CD14-positive monocyte (primary cell): ENCODE measurements around the gene RLF. TPM values are rescaled to one million over a fixed set of nuclear protein-coding genes. Genes with fewer than 3 reads are reported as not detected.

Experiments
- DNase-seq, 3 donors: peaks; one replicate each; pipeline ENCODE4 v3.0.0-alpha.2; 2011 to 2022
- H2AFZ ChIP-seq: 2 replicates; pipeline ENCODE4 v1.6.0; 2012; ENCODE audit warnings: mild to moderate bottlenecking, low read depth, low read length, inconsistent platforms; ENCODE audit not compliant: insufficient read depth, poor library complexity, severe bottlenecking
- H3K27ac ChIP-seq, 2 donors: 1 replicate in 1 of 2; 2 replicates in 1 of 2; pipeline ENCODE4 v1.5.1; 2012 to 2013; ENCODE audit warnings: low read length in 2 of 2, control low read depth in 1 of 2, inconsistent platforms in 1 of 2, low read depth in 1 of 2, mild to moderate bottlenecking in 1 of 2
- H3K27me3 ChIP-seq, 2 donors: one replicate each; pipeline versions ENCODE4 v1.6.0 to v1.6.1; 2011 to 2013; ENCODE audit warnings: low read length in 2 of 2; ENCODE audit not compliant: control insufficient read depth in 2 of 2, insufficient read depth in 2 of 2
- H3K36me3 ChIP-seq, 2 donors: replicated peaks in 1 of 2; 1 replicate in 1 of 2; 2 replicates in 1 of 2; pipeline versions ENCODE4 v1.5.1 to v1.6.1; 2012 to 2013; ENCODE audit warnings: low read length in 2 of 2, control low read depth in 1 of 2, inconsistent platforms in 1 of 2, mild to moderate bottlenecking in 1 of 2; ENCODE audit not compliant: insufficient read depth in 2 of 2, control insufficient read depth in 1 of 2
- H3K4me1 ChIP-seq, 2 donors: 1 replicate in 1 of 2; 2 replicates in 1 of 2; pipeline versions ENCODE4 v1.5.1 to v1.6.1; 2012 to 2013; ENCODE audit warnings: low read length in 2 of 2, control low read depth in 1 of 2, inconsistent platforms in 1 of 2, mild to moderate bottlenecking in 1 of 2, moderate library complexity in 1 of 2; ENCODE audit not compliant: insufficient read depth in 2 of 2, control insufficient read depth in 1 of 2
- H3K4me2 ChIP-seq: replicated peaks from 2 replicates; pipeline ENCODE3; 2012; ENCODE audit warnings: low read length, moderate library complexity, mild to moderate bottlenecking; ENCODE audit not compliant: poor library complexity, severe bottlenecking; ENCODE audit errors: extremely low read depth
- H3K4me3 ChIP-seq, 3 experiments: fragments of 200-600 bp in 1 of 3; sonication (generic) in 1 of 3; replicated peaks in 1 of 3; 1 replicate in 2 of 3; 2 replicates in 1 of 3; pipeline ENCODE4 v1.5.1; 2011 to 2013; ENCODE audit warnings: low read length in 3 of 3, mild to moderate bottlenecking in 3 of 3, control low read depth in 2 of 3, low read depth in 2 of 3, inconsistent platforms in 1 of 3, moderate library complexity in 1 of 3
- H3K79me2 ChIP-seq: 2 replicates; pipeline ENCODE4 v1.6.0; 2012; ENCODE audit warnings: mild to moderate bottlenecking, control low read depth, inconsistent platforms, low read length, moderate library complexity; ENCODE audit not compliant: insufficient read depth
- H3K9ac ChIP-seq: 2 replicates; pipeline ENCODE4 v1.6.0; 2017; ENCODE audit warnings: low read length, mild to moderate bottlenecking; ENCODE audit not compliant: insufficient read depth, poor library complexity, severe bottlenecking
- H3K9me3 ChIP-seq, 2 donors: replicated peaks in 1 of 2; 1 replicate in 1 of 2; 2 replicates in 1 of 2; pipeline versions ENCODE4 v1.5.1 to v1.6.1; 2012 to 2013; ENCODE audit warnings: low read length in 2 of 2, control low read depth in 1 of 2; ENCODE audit not compliant: control insufficient read depth in 1 of 2, insufficient read depth in 1 of 2
- H4K20me1 ChIP-seq: 2 replicates; pipeline ENCODE4 v1.6.0; 2012; ENCODE audit warnings: mild to moderate bottlenecking, low read length, control low read depth, moderate library complexity; ENCODE audit not compliant: insufficient read depth
- H3K27ac Mint-ChIP-seq, 7 donors: one replicate each; pipeline ENCODE4 v1.8.0; 2020; ENCODE audit warnings: mild to moderate bottlenecking in 7 of 7, mixed read lengths in 7 of 7, moderate library complexity in 6 of 7, inconsistent platforms in 2 of 7
- H3K27me3 Mint-ChIP-seq, 3 donors: one replicate each; pipeline ENCODE4 v1.8.0; 2021 to 2022; ENCODE audit warnings: low read depth in 3 of 3, mild to moderate bottlenecking in 3 of 3, mixed read lengths in 3 of 3, moderate library complexity in 3 of 3, inconsistent platforms in 1 of 3
- H3K36me3 Mint-ChIP-seq, 2 donors: one replicate each; pipeline ENCODE4 v1.8.0; 2020; ENCODE audit warnings: mixed read lengths in 2 of 2, inconsistent platforms in 1 of 2, mild to moderate bottlenecking in 1 of 2
- H3K4me1 Mint-ChIP-seq: one replicate; pipeline ENCODE4 v1.8.0; 2020; ENCODE audit warnings: mild to moderate bottlenecking, mixed read lengths
- H3K4me3 Mint-ChIP-seq, 2 donors: one replicate each; pipeline ENCODE4 v1.8.0; 2020; ENCODE audit warnings: mild to moderate bottlenecking in 2 of 2, mixed read lengths in 2 of 2, moderate library complexity in 1 of 2
- H3K9me3 Mint-ChIP-seq, 7 donors: one replicate each; pipeline ENCODE4 v1.8.0; 2020 to 2022; ENCODE audit warnings: mixed read lengths in 7 of 7, mild to moderate bottlenecking in 6 of 7, moderate library complexity in 6 of 7, inconsistent platforms in 2 of 7
- CTCF ChIP-seq: fragments of 200-600 bp; IDR thresholded peaks from one replicate; pipeline ENCODE4 v1.8.0; 2022; ENCODE audit warnings: antibody characterized with exemption, mild to moderate bottlenecking
- WGBS: methylation state at CpG from one replicate; pipeline ENCODE4 v1.1.5; 2013; ENCODE audit warnings: missing lambda C conversion rate; ENCODE audit not compliant: insufficient coverage; 5-methylcytosine and 5-hydroxymethylcytosine counted together
- intact Hi-C, 2 donors: fragments of 100-400 bp; cut with micrococcal nuclease; formaldehyde crosslinking; loops; one replicate each; pipeline versions ENCODE4 v1.15.0 to v1.15.1; 2023
- polyA plus RNA-seq, 3 donors: library from polyadenylated mRNA; depleted of rRNA in 1 of 3; unstranded in 2 of 3; stranded (reverse) in 1 of 3; fragments of 300-500 nt in 2 of 3; fragments of >200 nt in 1 of 3; fragmentation: Illumina TruSeq in 2 of 3; gene quantifications; 1 replicate in 2 of 3; 2 replicates in 1 of 3; pipeline ENCODE4 v1.2.3, GENCODE V29; 2012 to 2021

The RLF gene
- polyA plus RNA-seq, 3 donors, result 3.0 to 9.2 (median 6.2) TPM

- Mint-ChIP-seq H3K9me3 (no peaks in the 10 kb centered on the region), H3K4me3 (no peak overlapping the region), H3K4me1 (peaks cover 12% of the 10 kb centered on the region), H3K27me3 (peaks cover 0 to 5% (median 0%) of the 10 kb centered on the region in 3 donors), H3K36me3 (no peaks in the 10 kb centered on the region), H3K27ac (no peak overlapping the region)
- Histone ChIP-seq H3K27me3 (no peaks in the 10 kb centered on the region), H3K27ac (peak overlapping the region; percentile 91 to 96), H3K9me3 (no peaks in the 10 kb centered on the region), H3K36me3 (no peaks in the 10 kb centered on the region), H3K79me2 (peaks cover 46% of the 10 kb centered on the region), H3K4me3 (peak overlapping the region; percentile 64 to 94 (median 93)), H3K4me2 (peak overlapping the region; percentile 70), H4K20me1 (peaks cover 38% of the 10 kb centered on the region), H2AFZ (peak overlapping the region; percentile 84), H3K4me1 (peaks cover 25 to 36% of the 10 kb centered on the region in 2 donors), H3K9ac (peak overlapping the region; percentile 99)
- no peak for DNase-seq
- no peak for TF ChIP-seq CTCF
- intact Hi-C loops, result loop anchor here (5.0 kb wide), 2 partner anchors 82 to 97 kb away; partner anchors contain the start of gene ZMPSTE24 (in 2 of the 2)
- WGBS, result 29% methylated on average over 6 of the region's 7 CpGs
Measured at GRCh38 chr1:40160806-40161124, 422 bp upstream of the RLF start.

GRCh38 chr1:40161888-40162397 is 756 bp downstream of the RLF start:
- no peaks in the 10 kb centered on the region for H3K9me3 Mint-ChIP-seq
- no peaks in the 10 kb centered on the region for H3K36me3 Mint-ChIP-seq
- no peak overlapping the region for H3K27ac Mint-ChIP-seq

More at GRCh38 chr1:40161888-40162397, 756 bp downstream of the RLF start:
- TF ChIP-seq CTCF, result peak; percentile 21
- Histone ChIP-seq H3K4me1 (peaks cover 21 to 28% of the 10 kb centered on the region in 2 donors), H3K4me3 (peak overlapping the region; percentile 64 to 94 (median 93)), H3K9me3 (no peaks in the 10 kb centered on the region), H3K36me3 (no peaks in the 10 kb centered on the region), H3K27me3 (no peaks in the 10 kb centered on the region), H4K20me1 (peaks cover 47% of the 10 kb centered on the region), H3K79me2 (peaks cover 56% of the 10 kb centered on the region), H3K4me2 (peak overlapping the region; percentile 70), H3K9ac (peak overlapping the region; percentile 99), H3K27ac (peak overlapping the region; percentile 91 to 96), H2AFZ (peak overlapping the region; percentile 84)
- H3K4me3 Mint-ChIP-seq, result no peak overlapping the region
- WGBS, result under 1% methylated on average over 15 of the region's 16 CpGs
- intact Hi-C loops, result loop anchor here (5.0 kb wide), 2 partner anchors 80 to 95 kb away; partner anchors contain the start of gene ZMPSTE24 (in 2 of the 2)
- H3K27me3 Mint-ChIP-seq, result peaks cover 0 to 5% (median 0%) of the 10 kb centered on the region in 3 donors
- no peak for DNase-seq
- H3K4me1 Mint-ChIP-seq, result peaks cover 12% of the 10 kb centered on the region
